GM19193 (cell line): ENCODE results near the gene CEND1.
A peak's percentile ranks its signal among the peaks of the same experiment; 100 is the strongest.

Experiments used
- POLR2A ChIP-seq: IDR thresholded peaks from 4 replicates; pipeline ENCODE4 v1.6.1; 2011; ENCODE audit not compliant: insufficient read depth, insufficient read length; ENCODE audit errors: extremely low read depth

CEND1 gene

GRCh38 chr11:761526-762108, 28.3 kb downstream of the CEND1 start:
- no peak for TF ChIP-seq POLR2A

DNA sequence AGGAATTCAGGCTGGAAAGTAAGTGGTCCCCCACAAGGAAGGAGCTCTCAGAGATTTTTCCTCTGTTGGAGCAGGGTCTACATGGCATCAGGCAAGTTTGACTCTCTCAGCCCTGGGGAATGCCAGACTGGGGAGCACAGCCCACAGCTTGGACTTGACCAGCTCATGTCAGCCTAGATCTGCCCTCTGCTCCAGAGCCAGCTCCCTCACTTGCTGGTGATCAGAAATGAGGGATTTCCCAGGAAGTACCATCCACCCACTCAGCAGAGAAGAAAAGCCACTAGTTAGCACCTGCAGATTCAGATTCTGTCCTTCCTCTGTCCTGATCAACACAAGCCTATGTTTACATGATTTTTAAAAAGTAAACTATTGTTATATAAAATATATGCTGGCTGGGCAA, 29.7 kb downstream of the CEND1 start:
- TF ChIP-seq POLR2A: no peak

DNA sequence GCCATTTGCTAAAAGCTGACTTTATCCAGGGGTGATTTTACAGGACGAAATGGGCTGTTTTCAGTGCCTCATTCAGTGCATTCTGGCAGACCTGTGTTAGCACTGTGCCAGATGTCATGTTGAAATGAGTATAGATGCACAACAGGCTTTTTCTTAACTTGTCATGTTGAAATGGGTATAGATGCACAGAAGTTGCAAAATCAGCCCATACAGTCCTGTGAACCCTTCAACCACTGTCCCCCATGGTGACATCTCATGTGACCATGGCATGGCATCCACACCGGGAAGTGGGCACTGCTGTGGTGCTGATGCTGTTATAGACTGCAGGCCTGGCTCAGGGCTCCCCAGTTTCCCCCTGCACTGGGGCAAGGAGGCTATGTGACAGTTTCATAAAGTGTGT, 40.2 kb downstream of the CEND1 start:
- TF ChIP-seq POLR2A: no peak

GRCh38 chr11:748007-748359, 41.9 kb downstream of the CEND1 start:
- TF ChIP-seq POLR2A: no peak

DNA sequence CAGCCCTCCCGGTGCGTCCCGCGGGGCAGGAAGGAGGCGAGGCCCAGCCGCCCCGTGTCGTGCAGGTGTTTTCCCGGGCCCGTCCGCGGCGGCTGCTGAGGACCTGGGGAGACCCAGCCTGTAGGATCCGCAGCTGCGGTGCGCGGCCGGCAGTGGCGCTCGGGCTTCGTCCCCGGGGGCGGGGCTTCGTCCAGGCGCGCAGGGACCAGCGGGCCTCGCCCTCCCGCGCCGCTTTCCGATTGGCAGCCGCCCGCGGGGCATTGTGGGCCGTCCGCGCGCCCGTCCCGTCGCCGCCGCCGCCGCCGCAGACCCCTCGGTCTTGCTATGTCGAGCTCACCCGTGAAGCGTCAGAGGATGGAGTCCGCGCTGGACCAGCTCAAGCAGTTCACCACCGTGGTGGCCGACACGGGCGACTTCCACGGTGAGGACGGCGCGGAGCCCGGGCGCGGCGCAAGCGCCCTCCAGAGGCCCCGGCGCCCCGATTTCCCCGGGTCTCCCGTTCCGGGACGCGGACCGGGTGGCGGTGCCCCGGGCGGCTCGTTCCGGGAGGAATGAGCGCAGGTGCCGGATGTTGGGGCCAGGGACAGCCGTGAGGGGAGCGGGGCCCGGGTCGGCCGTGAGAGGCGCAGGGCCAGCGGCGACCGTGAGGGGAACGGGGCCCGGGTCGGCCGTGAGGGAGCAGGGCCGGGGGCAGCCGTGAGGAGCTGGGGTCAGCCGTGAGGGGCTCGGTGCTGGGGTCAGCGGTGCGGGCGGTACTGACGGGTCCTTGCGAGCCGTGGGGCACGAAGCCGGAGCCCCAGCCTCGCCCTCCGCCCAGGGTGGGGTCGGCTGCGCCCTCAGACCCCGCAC, 42.5 kb downstream of the CEND1 start, which contains the start of gene TALDO1:
TSS of gene TALDO1 (plus strand) at position 307 of the 849 bp plus-strand sequence. CDS start at position 325, 18 bp downstream.
- TF ChIP-seq POLR2A: peak; percentile 76

DNA sequence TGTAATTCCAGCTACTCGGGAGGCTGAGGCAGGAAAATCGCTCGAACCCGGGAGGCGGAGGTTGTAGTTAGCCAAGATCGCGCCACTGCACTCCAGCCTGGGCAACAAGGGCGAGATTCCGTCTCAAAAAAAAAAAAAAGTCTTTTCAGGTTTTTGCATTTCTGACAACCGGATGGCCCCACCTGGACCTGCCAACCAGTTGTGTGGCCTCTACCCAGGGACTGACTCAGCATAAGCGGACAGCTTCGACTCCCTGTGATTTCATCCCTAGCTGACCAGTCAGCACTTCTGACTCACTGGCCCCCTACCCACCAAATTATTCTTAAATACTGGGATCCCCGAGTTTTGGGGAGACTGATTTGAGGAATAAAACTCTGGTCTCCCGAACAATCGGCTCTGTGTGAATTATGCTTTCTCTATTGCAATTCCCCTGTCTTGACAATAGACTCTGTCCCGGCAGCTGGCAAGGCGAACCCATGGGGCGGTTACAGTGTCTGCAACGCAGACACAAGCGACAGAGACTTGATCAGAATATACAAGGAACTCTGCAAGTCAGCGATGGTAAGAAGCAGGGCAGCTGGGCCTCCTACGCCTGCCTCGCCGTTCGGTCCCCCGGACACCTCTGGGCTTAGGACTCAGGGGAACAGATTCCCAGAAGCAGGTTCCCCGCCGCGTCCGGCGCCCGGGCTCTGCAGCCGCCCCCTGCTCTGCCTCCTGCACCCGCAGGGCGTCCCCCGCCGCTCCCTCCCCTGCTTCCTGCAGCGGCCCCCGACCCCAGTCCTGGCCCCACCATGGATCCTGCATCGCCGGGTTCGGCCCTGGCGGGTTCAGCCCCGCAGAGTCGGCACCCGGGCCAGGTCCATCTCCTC, 43.4 kb downstream of the CEND1 start:
- TF ChIP-seq POLR2A: no peak

GRCh38 chr11:745428-745827, 44.5 kb downstream of the CEND1 start:
- no peak for TF ChIP-seq POLR2A

- TF ChIP-seq POLR2A: no peak
These were observed 47.2 kb downstream of the CEND1 start for GRCh38 chr11:742571-743201.

- no peak for TF ChIP-seq POLR2A
These were observed 47.7 kb downstream of the CEND1 start for GRCh38 chr11:742156-742546.

DNA sequence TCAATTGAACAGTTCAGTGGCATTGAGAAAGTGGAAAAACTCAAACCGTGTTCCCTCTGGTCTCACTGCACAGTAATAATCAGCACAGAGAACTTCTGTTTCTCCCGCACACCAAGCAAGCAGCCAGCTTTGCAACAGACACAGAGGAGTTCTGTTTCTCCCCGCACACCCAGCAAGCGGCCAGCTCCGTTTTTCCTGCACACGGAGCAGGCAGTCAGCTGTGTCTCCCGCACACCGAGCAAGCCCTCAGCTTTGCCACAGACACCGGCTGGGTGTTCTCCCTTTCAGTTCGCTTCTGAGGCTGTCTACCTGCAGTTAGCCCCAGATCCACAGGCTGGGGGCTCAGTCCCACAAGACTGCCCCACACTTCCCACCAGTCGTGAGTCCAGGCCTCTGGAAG, 52.5 kb downstream of the CEND1 start:
- TF ChIP-seq POLR2A: no peak
